ENCODE data around the gene HDGFL2. TPM values are rescaled to one million over a fixed set of nuclear protein-coding genes. Genes with fewer than 3 reads are reported as not detected.
A peak's percentile ranks its signal among the peaks of the same experiment; 100 is the strongest.

HDGFL2 gene
- total and polyA plus RNA-seq, 2 of the 8 experiments (the other 6 are each of a cell fraction or from before 2014, with no cell fraction given), result 31.1 to 106 TPM

DNA sequence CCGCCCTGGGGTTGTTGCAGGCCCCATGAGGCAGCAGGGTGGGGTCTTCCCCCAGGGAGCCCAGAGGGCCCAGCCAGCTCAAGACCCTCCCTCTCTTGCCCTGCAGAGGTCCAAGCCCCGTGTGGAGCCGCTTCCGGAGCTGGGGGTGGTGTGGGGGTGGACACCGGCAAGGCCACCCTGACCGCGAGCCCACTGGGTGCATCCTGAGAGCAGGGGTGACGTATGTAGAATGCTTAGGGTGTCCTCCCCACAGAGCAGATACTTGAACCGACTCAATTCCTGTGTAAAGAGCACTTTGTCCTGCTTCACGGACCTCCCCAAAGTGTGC, 29.3 kb upstream of the HDGFL2 start:
- Histone ChIP-seq H3K23ac (ENCODE audit: insufficient read length) (no peak overlapping the region), H3K79me2 (ENCODE audit: control insufficient read depth in 1 of 2, insufficient read depth in 2 of 2, low read length in 2 of 2) (peaks cover 0 to 4% of the 10 kb centered on the region in 2 experiments; a peak in 1 of 4 replicates), H3K27me3 (replicated peaks in 1 of 4; ENCODE audit: control insufficient read depth in 3 of 4, extremely low read depth in 1 of 4, insufficient read depth in 3 of 4, low read length in 3 of 4) (no peaks in the 10 kb centered on the region), H3K36me3 (ENCODE audit: control insufficient read depth in 2 of 4, insufficient read depth in 4 of 4, low read length in 3 of 4) (peaks cover 28 to 52% (median 46%) of the 10 kb centered on the region in 4 experiments), H3K4me3 (ENCODE audit: extremely low read depth in 1 of 4, insufficient read depth in 2 of 4, low read depth in 3 of 4, low read length in 4 of 4) (no peak overlapping the region), H4K5ac (ENCODE audit: insufficient read length, low read depth, low read length) (no peak overlapping the region), H3K4ac (replicated peaks; ENCODE audit: insufficient read length, low read depth, low read length) (no peak overlapping the region), H4K91ac (replicated peaks; ENCODE audit: insufficient read length, low read length) (no peak overlapping the region), H3K18ac (ENCODE audit: extremely low read depth, low read length) (no peak overlapping the region), H3K9ac (replicated peaks in 1 of 4; ENCODE audit: extremely low read depth in 1 of 4, low read depth in 3 of 4, low read length in 3 of 4) (no peak overlapping the region), H2AK5ac (ENCODE audit: low read depth, low read length) (no peak overlapping the region), H2BK15ac (ENCODE audit: low read length) (no peak overlapping the region), H4K20me1 (replicated peaks in 1 of 2; ENCODE audit: control insufficient read depth in 1 of 2, insufficient read depth in 2 of 2, low read length in 2 of 2) (peaks cover 13 to 38% of the 10 kb centered on the region in 2 experiments), H2BK120ac (replicated peaks; ENCODE audit: low read depth, low read length) (no peak overlapping the region), H3K14ac (ENCODE audit: insufficient read length) (no peak overlapping the region), H3K23me2 (ENCODE audit: low read depth, low read length) (no peaks in the 10 kb centered on the region), H3K4me1 (replicated peaks in 1 of 4; ENCODE audit: control insufficient read depth in 3 of 4, insufficient read depth in 4 of 4, low read length in 3 of 4) (peaks cover 0 to 2% (median 0%) of the 10 kb centered on the region in 4 experiments; a peak in 4 of 7 replicates), H2BK12ac (ENCODE audit: low read depth, low read length) (no peak overlapping the region), H2AFZ (ENCODE audit: low read length) (no peak overlapping the region), H2BK20ac (ENCODE audit: low read length) (no peak overlapping the region), H3K9me3 (ENCODE audit: insufficient read depth in 2 of 2, low read depth in 1 of 2, low read length in 1 of 2) (no peaks in the 10 kb centered on the region), H3K27ac (ENCODE audit: low read depth, low read length) (no peak overlapping the region; the same call in 1 of the 2 replicates), H3K4me2 (ENCODE audit: insufficient read depth in 1 of 2, low read depth in 2 of 2, low read length in 2 of 2) (no peak overlapping the region), H4K8ac (ENCODE audit: extremely low read depth, insufficient read depth, low read length) (no peak overlapping the region), H2BK5ac (ENCODE audit: low read depth, low read length) (peak overlapping the region; percentile 52; the same call in 1 of the 2 replicates), H3K56ac (replicated peaks; ENCODE audit: insufficient read length, low read depth, low read length) (no peak overlapping the region), H3K79me1 (ENCODE audit: low read depth, low read length) (peaks cover 7% of the 10 kb centered on the region)
- DNase-seq (ENCODE audit: low read depth in 1 of 2, low spot score in 2 of 2) (no peak), FAIRE-seq (no peak)
- TF ChIP-seq SP2 (IDR thresholded peaks at IDR 0.05; ENCODE audit: low read length), result no peak
- TF ChIP-seq POLR2AphosphoS5 (IDR thresholded peaks at IDR 0.05; ENCODE audit: low read depth, low read length), result peak; percentile 24; the same call in 1 of the 2 replicates
- TF ChIP-seq ASH2L (IDR thresholded peaks at IDR 0.05; ENCODE audit: low read length), result no peak
- ChIA-PET CTCF (ENCODE audit: partially characterized antibody) (interaction anchor here (1.1 to 3.6 kb wide), 3 partner anchors 10 to 176 kb away, joined by 3 to 12 read pairs (median 5); no protein-coding TSS in a partner anchor), POLR2A (ENCODE audit: partially characterized antibody) (interaction anchor here (1.0 to 58.1 kb wide), 4 partner anchors 5 to 195 kb away, joined by 3 to 1590 read pairs (median 799); partner anchors contain the start of genes CHAF1A, SH3GL1 and UBXN6)
- WGBS, 2 experiments (ENCODE audit: extremely low coverage in 1 of 2, insufficient coverage in 1 of 2, insufficient read length in 1 of 2, insufficient replicate concordance in 2 of 2, low coverage in 1 of 2, low lambda C conversion rate in 2 of 2, missing lambda C conversion rate in 1 of 2), result 90% methylated on average over 10 of the region's 10 CpGs; no CpG with 5 or more reads in 1 of the 2 experiments
